ENCODE measurements around the gene NHSL1.

NHSL1 gene

DNA sequence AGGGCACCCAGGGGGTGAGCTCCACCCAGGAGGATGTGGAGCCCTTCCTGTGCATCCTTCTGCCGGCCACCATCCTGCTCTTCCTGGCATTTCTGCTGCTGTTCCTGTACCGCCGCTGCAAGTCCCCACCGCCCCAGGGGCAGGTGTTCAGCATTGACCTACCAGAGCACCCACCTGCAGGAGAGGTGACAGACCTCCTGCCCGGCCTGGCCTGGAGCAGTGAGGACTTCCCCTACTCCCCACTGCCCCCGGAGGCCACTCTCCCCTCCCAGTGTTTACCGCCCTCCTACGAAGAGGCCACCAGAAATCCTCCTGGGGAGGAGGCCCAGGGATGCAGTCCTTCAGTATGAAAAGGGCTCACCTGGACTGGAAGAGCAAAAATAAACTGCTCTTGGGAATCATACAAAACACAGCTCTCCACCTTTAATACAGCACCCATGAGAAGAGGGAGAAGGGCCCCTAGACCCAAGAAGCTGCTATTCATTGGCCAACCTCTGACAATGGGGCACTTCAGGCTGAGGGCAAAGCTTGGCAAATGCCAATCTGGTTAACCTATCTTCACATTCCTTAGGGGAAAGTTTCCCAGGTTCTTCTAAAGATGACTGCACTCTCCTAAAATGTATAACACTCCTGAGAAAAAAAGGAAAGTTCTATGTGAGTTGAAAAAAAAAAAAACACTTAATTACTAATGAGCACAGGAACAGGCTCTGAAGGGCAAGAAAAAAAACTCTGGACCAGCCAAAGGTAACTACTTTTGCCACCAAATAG is 116.6 kb downstream of the NHSL1 start:
- Histone ChIP-seq H4K20me1 (ENCODE audit: low read depth, low read length) (no peaks in the 10 kb centered on the region), H3K9ac (ENCODE audit: low read length) (no peak overlapping the region), H3K36me3 (ENCODE audit: low read length) (no peaks in the 10 kb centered on the region), H3K27me3 (ENCODE audit: low read length) (no peaks in the 10 kb centered on the region), H3K9me3 (ENCODE audit: insufficient read depth, low read length) (no peaks in the 10 kb centered on the region), H3K79me2 (ENCODE audit: insufficient read depth, low read length) (no peaks in the 10 kb centered on the region), H3K27ac (ENCODE audit: low read depth, low read length) (no peak overlapping the region), H3F3A (ENCODE audit: insufficient read depth) (no peaks in the 10 kb centered on the region), H3K4me2 (ENCODE audit: low read depth, low read length, poor library complexity, severe bottlenecking) (no peak overlapping the region), H3K9me2 (replicated peaks; ENCODE audit: insufficient read depth, low read length) (no peaks in the 10 kb centered on the region), H3K4me3 (ENCODE audit: insufficient read depth, low read length, poor library complexity, severe bottlenecking) (no peak overlapping the region), H2AFZ (ENCODE audit: low read depth, low read length, severe bottlenecking) (no peak overlapping the region)
- TF ChIP-seq, protein P1, sequence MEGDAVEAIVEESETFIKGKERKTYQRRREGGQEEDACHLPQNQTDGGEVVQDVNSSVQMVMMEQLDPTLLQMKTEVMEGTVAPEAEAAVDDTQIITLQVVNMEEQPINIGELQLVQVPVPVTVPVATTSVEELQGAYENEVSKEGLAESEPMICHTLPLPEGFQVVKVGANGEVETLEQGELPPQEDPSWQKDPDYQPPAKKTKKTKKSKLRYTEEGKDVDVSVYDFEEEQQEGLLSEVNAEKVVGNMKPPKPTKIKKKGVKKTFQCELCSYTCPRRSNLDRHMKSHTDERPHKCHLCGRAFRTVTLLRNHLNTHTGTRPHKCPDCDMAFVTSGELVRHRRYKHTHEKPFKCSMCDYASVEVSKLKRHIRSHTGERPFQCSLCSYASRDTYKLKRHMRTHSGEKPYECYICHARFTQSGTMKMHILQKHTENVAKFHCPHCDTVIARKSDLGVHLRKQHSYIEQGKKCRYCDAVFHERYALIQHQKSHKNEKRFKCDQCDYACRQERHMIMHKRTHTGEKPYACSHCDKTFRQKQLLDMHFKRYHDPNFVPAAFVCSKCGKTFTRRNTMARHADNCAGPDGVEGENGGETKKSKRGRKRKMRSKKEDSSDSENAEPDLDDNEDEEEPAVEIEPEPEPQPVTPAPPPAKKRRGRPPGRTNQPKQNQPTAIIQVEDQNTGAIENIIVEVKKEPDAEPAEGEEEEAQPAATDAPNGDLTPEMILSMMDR (IDR thresholded peaks at IDR 0.05; ENCODE audit: insufficient read depth, low read length, poor library complexity, severe bottlenecking), result no peak

DNA sequence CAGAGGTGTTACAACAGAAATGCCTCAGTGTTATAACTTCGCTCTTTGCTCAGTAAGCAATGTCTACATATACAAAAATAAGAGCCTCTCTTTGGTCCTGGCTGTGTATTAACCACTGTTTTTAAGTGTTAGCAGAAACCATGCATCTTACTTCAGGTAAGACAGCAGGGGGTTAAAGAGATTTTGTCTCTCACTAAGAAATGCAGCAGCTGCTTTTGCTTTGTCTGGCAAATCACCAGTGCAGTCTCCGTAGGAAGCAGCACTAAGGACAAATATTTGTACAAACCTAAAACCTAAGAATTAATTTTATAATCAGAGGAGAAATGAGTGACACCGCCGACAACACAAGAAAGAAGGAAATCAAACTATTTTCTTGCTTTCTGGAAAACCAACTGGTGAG is 120.8 kb downstream of the NHSL1 start:
- H3K79me2 ChIP-seq (ENCODE audit: insufficient read depth, low read length), result no peaks in the 10 kb centered on the region
- no peak overlapping the region for H3K4me3 ChIP-seq (ENCODE audit: insufficient read depth, low read length, poor library complexity, severe bottlenecking)
- H3K27ac ChIP-seq (ENCODE audit: low read depth, low read length), result no peak overlapping the region
- H3K9me3 ChIP-seq (ENCODE audit: insufficient read depth, low read length), result no peaks in the 10 kb centered on the region
- H3K27me3 ChIP-seq (ENCODE audit: low read length), result no peaks in the 10 kb centered on the region
- no peaks in the 10 kb centered on the region for H3K36me3 ChIP-seq (ENCODE audit: low read length)
- H3K9me2 ChIP-seq (replicated peaks; ENCODE audit: insufficient read depth, low read length), result no peaks in the 10 kb centered on the region
- TF ChIP-seq EZH2phosphoT487 (conservative IDR thresholded peaks at IDR 0.05; ENCODE audit: low read length), result no peak
- TF ChIP-seq, protein P1 (IDR thresholded peaks at IDR 0.05; ENCODE audit: insufficient read depth, low read length, poor library complexity, severe bottlenecking), result no peak
- no peak overlapping the region for H3K4me2 ChIP-seq (ENCODE audit: low read depth, low read length, poor library complexity, severe bottlenecking)
- H3K9ac ChIP-seq (ENCODE audit: low read length), result no peak overlapping the region
- no peaks in the 10 kb centered on the region for H4K20me1 ChIP-seq (ENCODE audit: low read depth, low read length)
- no peaks in the 10 kb centered on the region for H3F3A ChIP-seq (ENCODE audit: insufficient read depth)
- H2AFZ ChIP-seq (ENCODE audit: low read depth, low read length, severe bottlenecking), result no peak overlapping the region

DNA sequence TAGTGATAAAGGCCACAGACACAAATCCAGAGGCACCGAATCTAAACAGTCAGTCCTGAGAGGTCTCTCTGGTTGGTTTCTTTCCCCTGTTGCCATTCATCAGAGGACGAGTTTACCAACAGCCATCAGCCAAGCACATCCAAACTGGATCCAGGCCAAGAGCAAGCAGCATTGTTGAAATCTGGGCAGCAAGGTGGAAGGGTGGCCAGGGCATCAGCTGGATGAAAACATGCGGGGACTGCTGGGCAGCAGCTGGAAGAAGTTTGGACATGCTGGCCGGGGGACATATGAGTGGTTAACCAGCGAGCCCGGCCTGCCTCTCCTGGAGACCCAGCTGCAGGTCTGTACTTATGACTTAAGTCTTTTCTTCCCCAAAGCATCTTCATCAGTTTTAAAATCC is 121.5 kb downstream of the NHSL1 start, which contains the start of gene SMIM28:
Gene SMIM28, plus strand, starts transcription at position 62 of the 400 bp plus-strand sequence. Its CDS starts 168 bp downstream, at position 230.
- Histone ChIP-seq H3K27ac (ENCODE audit: low read depth, low read length) (no peak within 1 kb of the TSS), H4K20me1 (ENCODE audit: low read depth, low read length) (no peaks in the 10 kb centered on the region), H3K79me2 (ENCODE audit: insufficient read depth, low read length) (no peaks in the 10 kb centered on the region), H3K9me3 (ENCODE audit: insufficient read depth, low read length) (no peaks in the 10 kb centered on the region), H3K9ac (ENCODE audit: low read length) (no peak within 1 kb of the TSS), H3K4me3 (ENCODE audit: insufficient read depth, low read length, poor library complexity, severe bottlenecking) (no peak within 1 kb of the TSS), H3K4me2 (ENCODE audit: low read depth, low read length, poor library complexity, severe bottlenecking) (no peak within 1 kb of the TSS), H3K27me3 (ENCODE audit: low read length) (no peaks in the 10 kb centered on the region), H3K9me2 (replicated peaks; ENCODE audit: insufficient read depth, low read length) (no peaks in the 10 kb centered on the region), H2AFZ (ENCODE audit: low read depth, low read length, severe bottlenecking) (no peak within 1 kb of the TSS), H3F3A (ENCODE audit: insufficient read depth) (no peaks in the 10 kb centered on the region), H3K36me3 (ENCODE audit: low read length) (no peaks in the 10 kb centered on the region)
- TF ChIP-seq, protein P1 (IDR thresholded peaks at IDR 0.05; ENCODE audit: insufficient read depth, low read length, poor library complexity, severe bottlenecking), result no peak
- no peak for TF ChIP-seq EZH2phosphoT487 (conservative IDR thresholded peaks at IDR 0.05; ENCODE audit: low read length)
